Bronchial epithelial cell (primary cell): ENCODE data around the gene TBC1D9. TPM values are rescaled to one million over a fixed set of nuclear protein-coding genes. Genes with fewer than 3 reads are reported as not detected.

ENCODE experiments used
- DNase-seq: peaks from one replicate; pipeline ENCODE4 v3.0.0-alpha.2; 2010; ENCODE audit warnings: low read depth
- FAIRE-seq: peaks from 2 replicates; lab custom pipeline; 2011; peaks lifted over from hg19 to GRCh38; lab: Jason Lieb, UNC
- H3K27me3 ChIP-seq: 2 replicates; pipeline ENCODE4 v1.5.1; 2011; ENCODE audit warnings: low read length; ENCODE audit not compliant: control insufficient read depth, insufficient read depth
- H3K36me3 ChIP-seq: 2 replicates; pipeline ENCODE4 v1.5.1; 2011; ENCODE audit warnings: low read length; ENCODE audit not compliant: control insufficient read depth, insufficient read depth
- H3K4me3 ChIP-seq: 2 replicates; pipeline ENCODE4 v1.5.1; 2011; ENCODE audit warnings: mild to moderate bottlenecking, low read depth, low read length, control low read depth
- CTCF ChIP-seq: IDR thresholded peaks from 2 replicates; pipeline ENCODE4 v1.5.1; 2011; ENCODE audit warnings: mild to moderate bottlenecking, moderate library complexity, low read length, control low read depth, inconsistent platforms; ENCODE audit not compliant: insufficient read depth, severe bottlenecking
- total RNA-seq: library from RNA; depleted of rRNA; stranded (reverse); fragments of >200 nt; gene quantifications from 2 replicates; pipeline ENCODE4 v1.2.1, GENCODE V29; 2014

TBC1D9 gene
- total RNA-seq, 1 donor from 2014 or later = 17.1 TPM

GRCh38 chr4:140584439-140584838 is 171.7 kb downstream of the TBC1D9 start:
- DNase-seq (no peak), FAIRE-seq (no peak)
- Histone ChIP-seq H3K36me3 (no peaks in the 10 kb centered on the region), H3K4me3 (no peak overlapping the region), H3K27me3 (peaks cover 4% of the 10 kb centered on the region)
- no peak for TF ChIP-seq CTCF

GRCh38 chr4:140581078-140581477 is 175.1 kb downstream of the TBC1D9 start:
- FAIRE-seq (peak; percentile 28), DNase-seq (no peak)
- Histone ChIP-seq H3K4me3 (no peak overlapping the region), H3K36me3 (no peaks in the 10 kb centered on the region), H3K27me3 (peaks cover 13% of the 10 kb centered on the region)
- no peak for TF ChIP-seq CTCF

- Histone ChIP-seq H3K4me3 (no peak overlapping the region), H3K27me3 (peaks cover 13% of the 10 kb centered on the region), H3K36me3 (no peaks in the 10 kb centered on the region)
- DNase-seq (no peak), FAIRE-seq (no peak)
- TF ChIP-seq CTCF = no peak
Observed at GRCh38 chr4:140579278-140579677, 176.9 kb downstream of the TBC1D9 start.

- H3K36me3 ChIP-seq = no peaks in the 10 kb centered on the region
- no peak for DNase-seq
- no peak overlapping the region for H3K4me3 ChIP-seq
- H3K27me3 ChIP-seq = peaks cover 13% of the 10 kb centered on the region
- no peak for FAIRE-seq
- TF ChIP-seq CTCF = no peak
Observed at GRCh38 chr4:140575489-140575888, 180.7 kb downstream of the TBC1D9 start.

- peaks cover 33% of the 10 kb centered on the region for H3K27me3 ChIP-seq
- FAIRE-seq (no peak), DNase-seq (no peak)
- H3K36me3 ChIP-seq = no peaks in the 10 kb centered on the region
- TF ChIP-seq CTCF = no peak
- no peak overlapping the region for H3K4me3 ChIP-seq
Observed at GRCh38 chr4:140571620-140572019, 184.6 kb downstream of the TBC1D9 start.

Other genes with a start within 250 kb of the TBC1D9 start
- 19.2 and 26.9 TPM in 2 replicates for gene ELMOD2, start 232.2 kb downstream of the TBC1D9 start, total RNA-seq
- gene UCP1, start 187.4 kb downstream of the TBC1D9 start, total RNA-seq = under 0.01 TPM in 1 of 2 replicates, not detected in the other